Keratinocyte (primary cell): ENCODE data around the gene TRAPPC2L.

Experiments
- EZH2 ChIP-seq: IDR thresholded peaks from one replicate; pipeline ENCODE4 v1.6.1; 2012; ENCODE audit warnings: inconsistent platforms, mild to moderate bottlenecking, low read length, moderate library complexity
- TF ChIP-seq, protein P1 (sequence below), 3 experiments: IDR thresholded peaks in 1 of 3; conservative IDR thresholded peaks in 1 of 3; optimal IDR thresholded peaks in 1 of 3; 2 replicates in 2 of 3; 3 replicates in 1 of 3; pipeline versions ENCODE3 to v1.5.1; 2011; ENCODE audit warnings: low read length in 3 of 3, mild to moderate bottlenecking in 3 of 3, moderate library complexity in 2 of 3, control low read depth in 1 of 3, inconsistent platforms in 1 of 3; ENCODE audit not compliant: insufficient read depth in 2 of 3; ENCODE audit errors: extremely low read depth in 1 of 3

DNA sequence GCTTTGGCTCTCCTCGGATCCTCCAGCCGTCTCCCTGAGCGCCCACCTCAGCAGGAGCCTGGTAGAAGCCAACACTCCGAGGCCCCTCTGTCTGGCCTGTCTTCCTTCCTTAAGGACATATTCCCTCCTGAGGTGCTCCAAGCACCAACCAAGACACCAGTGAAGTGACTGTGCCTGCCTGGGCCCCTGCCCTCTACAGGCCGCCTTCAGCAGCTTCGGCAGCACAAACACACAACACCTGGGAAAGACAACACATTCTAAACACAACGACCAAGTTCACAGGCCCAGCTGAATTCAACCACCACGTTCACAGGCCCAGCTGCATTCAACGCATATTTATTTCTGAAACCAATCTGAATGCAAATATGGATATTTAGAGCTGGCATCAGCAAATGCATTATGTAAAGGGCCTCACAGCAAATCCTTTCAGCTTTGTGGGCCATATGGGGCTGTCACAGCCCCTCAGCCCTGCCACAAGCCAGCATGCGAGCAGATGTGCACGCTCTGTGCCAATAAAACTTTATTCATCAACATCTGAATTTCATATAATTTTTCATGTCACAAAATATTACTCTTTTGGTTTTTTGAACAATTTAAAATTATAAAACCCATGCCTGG, 12.4 kb upstream of the TRAPPC2L start:
- TF ChIP-seq, protein P1, sequence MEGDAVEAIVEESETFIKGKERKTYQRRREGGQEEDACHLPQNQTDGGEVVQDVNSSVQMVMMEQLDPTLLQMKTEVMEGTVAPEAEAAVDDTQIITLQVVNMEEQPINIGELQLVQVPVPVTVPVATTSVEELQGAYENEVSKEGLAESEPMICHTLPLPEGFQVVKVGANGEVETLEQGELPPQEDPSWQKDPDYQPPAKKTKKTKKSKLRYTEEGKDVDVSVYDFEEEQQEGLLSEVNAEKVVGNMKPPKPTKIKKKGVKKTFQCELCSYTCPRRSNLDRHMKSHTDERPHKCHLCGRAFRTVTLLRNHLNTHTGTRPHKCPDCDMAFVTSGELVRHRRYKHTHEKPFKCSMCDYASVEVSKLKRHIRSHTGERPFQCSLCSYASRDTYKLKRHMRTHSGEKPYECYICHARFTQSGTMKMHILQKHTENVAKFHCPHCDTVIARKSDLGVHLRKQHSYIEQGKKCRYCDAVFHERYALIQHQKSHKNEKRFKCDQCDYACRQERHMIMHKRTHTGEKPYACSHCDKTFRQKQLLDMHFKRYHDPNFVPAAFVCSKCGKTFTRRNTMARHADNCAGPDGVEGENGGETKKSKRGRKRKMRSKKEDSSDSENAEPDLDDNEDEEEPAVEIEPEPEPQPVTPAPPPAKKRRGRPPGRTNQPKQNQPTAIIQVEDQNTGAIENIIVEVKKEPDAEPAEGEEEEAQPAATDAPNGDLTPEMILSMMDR (optimal IDR thresholded peaks at IDR 0.05 in 1 of 3, IDR thresholded peaks at IDR 0.05 in 1 of 3, conservative IDR thresholded peaks at IDR 0.05 in 1 of 3; ENCODE audit: extremely low read depth in 1 of 3, insufficient read depth in 2 of 3, low read length in 3 of 3), result peak; percentile 15 to 37 (median 19)
- TF ChIP-seq EZH2, result no peak
